WTC11 (cell line): ENCODE results near the gene PLAAT5.

Experiments used
- ESRRA ChIP-seq: sonication (generic); formaldehyde crosslinking; IDR thresholded peaks from 2 replicates; pipeline ENCODE4 v1.8.1; 2022; ENCODE audit warnings: mild to moderate bottlenecking, missing genetic modification reagents, borderline replicate concordance
- FOXK1 ChIP-seq: sonication (generic); formaldehyde crosslinking; IDR thresholded peaks from 2 replicates; pipeline ENCODE4 v1.8.0; 2022; ENCODE audit warnings: mild to moderate bottlenecking, moderate library complexity, missing genetic modification reagents
- HMGA2 ChIP-seq: fragments of 250-450 bp; sonication (Bioruptor Pico); IDR thresholded peaks from 2 replicates; pipeline ENCODE4 v1.4.0; 2021; ENCODE audit warnings: mild to moderate bottlenecking, moderate library complexity
- KAT7 ChIP-seq: sonication (generic); formaldehyde crosslinking; IDR thresholded peaks from 2 replicates; pipeline ENCODE4 v1.8.1; 2023; ENCODE audit warnings: missing genetic modification reagents, mild to moderate bottlenecking, borderline replicate concordance
- MXD4 ChIP-seq: fragments of 250-450 bp; sonication (Bioruptor Pico); IDR thresholded peaks from 2 replicates; pipeline ENCODE4 v1.8.0; 2021; ENCODE audit warnings: mild to moderate bottlenecking, moderate library complexity, borderline replicate concordance
- NFATC4 ChIP-seq: fragments of 250-450 bp; sonication (Bioruptor Pico); IDR thresholded peaks from 2 replicates; pipeline ENCODE4 v1.9.0; 2021; ENCODE audit warnings: mild to moderate bottlenecking
- SP1 ChIP-seq: sonication (generic); formaldehyde crosslinking; conservative IDR thresholded peaks from 2 replicates; pipeline ENCODE4 v1.8.1; 2022; ENCODE audit warnings: missing genetic modification reagents
- TEAD4 ChIP-seq: sonication (generic); formaldehyde crosslinking; IDR thresholded peaks from 2 replicates; pipeline ENCODE4 v1.8.0; 2022; ENCODE audit warnings: mild to moderate bottlenecking, missing genetic modification reagents
- ZBTB21 ChIP-seq: sonication (generic); formaldehyde crosslinking; IDR thresholded peaks from 2 replicates; pipeline ENCODE4 v1.8.1; 2023; ENCODE audit warnings: mild to moderate bottlenecking, missing genetic modification reagents, borderline replicate concordance
- TF ChIP-seq, protein P1 (sequence below): fragments of 200-600 bp; IDR thresholded peaks from 2 replicates; pipeline ENCODE4 v1.8.0; 2022; ENCODE audit warnings: antibody characterized with exemption
- TF ChIP-seq, protein P2 (sequence below): fragments of 250-450 bp; sonication (Bioruptor Pico); IDR thresholded peaks from 2 replicates; pipeline ENCODE4 v1.9.0; 2021; ENCODE audit warnings: moderate library complexity, mild to moderate bottlenecking, inconsistent platforms, borderline replicate concordance
- TF ChIP-seq, protein P3 (sequence below): sonication (generic); formaldehyde crosslinking; IDR thresholded peaks from 2 replicates; pipeline ENCODE4 v1.8.0; 2022; ENCODE audit warnings: mild to moderate bottlenecking, missing genetic modification reagents
- TF ChIP-seq, protein P4 (sequence below): sonication (generic); formaldehyde crosslinking; IDR thresholded peaks from 2 replicates; pipeline ENCODE4 v1.8.1; 2022; ENCODE audit warnings: mild to moderate bottlenecking, missing genetic modification reagents, moderate library complexity, borderline replicate concordance
- TF ChIP-seq, protein P5 (sequence below): sonication (generic); formaldehyde crosslinking; IDR thresholded peaks from 2 replicates; pipeline ENCODE4 v1.8.1; 2023; ENCODE audit warnings: mild to moderate bottlenecking, missing genetic modification reagents

DNA sequence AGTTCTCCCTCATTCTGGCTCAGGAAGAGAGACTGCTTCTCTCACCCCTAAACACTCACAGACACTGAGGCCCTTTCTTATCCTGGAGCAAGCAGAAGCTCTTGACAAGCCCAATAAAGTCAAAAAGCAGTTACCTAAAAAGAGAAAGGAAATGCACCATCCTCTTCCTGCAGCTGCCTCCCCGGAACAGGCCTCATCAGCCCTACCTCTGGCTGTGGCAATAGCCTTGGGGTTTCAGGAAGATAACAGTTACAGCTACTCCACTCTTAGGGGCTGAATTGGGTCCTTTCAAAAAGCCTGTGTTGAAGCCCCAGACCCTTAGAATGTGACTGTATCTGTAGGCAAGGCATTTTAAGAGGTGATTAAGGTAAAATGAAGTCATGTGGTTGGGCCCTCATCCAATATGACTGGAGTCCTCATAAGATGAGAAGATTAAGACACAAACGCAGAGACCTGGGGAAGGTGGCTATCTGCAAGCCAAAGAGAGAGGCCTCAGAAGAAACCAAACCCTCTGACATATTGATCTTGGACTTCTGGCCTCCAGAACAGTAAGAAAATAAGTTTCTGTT is 11.4 kb upstream of the PLAAT5 start:
- TF ChIP-seq, protein P1, sequence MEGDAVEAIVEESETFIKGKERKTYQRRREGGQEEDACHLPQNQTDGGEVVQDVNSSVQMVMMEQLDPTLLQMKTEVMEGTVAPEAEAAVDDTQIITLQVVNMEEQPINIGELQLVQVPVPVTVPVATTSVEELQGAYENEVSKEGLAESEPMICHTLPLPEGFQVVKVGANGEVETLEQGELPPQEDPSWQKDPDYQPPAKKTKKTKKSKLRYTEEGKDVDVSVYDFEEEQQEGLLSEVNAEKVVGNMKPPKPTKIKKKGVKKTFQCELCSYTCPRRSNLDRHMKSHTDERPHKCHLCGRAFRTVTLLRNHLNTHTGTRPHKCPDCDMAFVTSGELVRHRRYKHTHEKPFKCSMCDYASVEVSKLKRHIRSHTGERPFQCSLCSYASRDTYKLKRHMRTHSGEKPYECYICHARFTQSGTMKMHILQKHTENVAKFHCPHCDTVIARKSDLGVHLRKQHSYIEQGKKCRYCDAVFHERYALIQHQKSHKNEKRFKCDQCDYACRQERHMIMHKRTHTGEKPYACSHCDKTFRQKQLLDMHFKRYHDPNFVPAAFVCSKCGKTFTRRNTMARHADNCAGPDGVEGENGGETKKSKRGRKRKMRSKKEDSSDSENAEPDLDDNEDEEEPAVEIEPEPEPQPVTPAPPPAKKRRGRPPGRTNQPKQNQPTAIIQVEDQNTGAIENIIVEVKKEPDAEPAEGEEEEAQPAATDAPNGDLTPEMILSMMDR, result no peak
- TF ChIP-seq MXD4 (CRISPR knock-in tag) (no peak), TEAD4 (CRISPR knock-in tag) (no peak), SP1 (CRISPR knock-in tag) (no peak), ZBTB21 (no peak), HMGA2 (CRISPR knock-in tag) (no peak), ESRRA (CRISPR knock-in tag) (no peak), FOXK1 (no peak), KAT7 (CRISPR knock-in tag) (no peak), NFATC4 (CRISPR knock-in tag) (no peak)
- TF ChIP-seq, protein P2, sequence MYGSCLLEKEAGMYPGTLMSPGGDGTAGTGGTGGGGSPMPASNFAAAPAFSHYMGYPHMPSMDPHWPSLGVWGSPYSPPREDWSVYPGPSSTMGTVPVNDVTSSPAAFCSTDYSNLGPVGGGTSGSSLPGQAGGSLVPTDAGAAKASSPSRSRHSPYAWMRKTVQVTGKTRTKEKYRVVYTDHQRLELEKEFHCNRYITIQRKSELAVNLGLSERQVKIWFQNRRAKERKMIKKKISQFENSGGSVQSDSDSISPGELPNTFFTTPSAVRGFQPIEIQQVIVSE (CRISPR knock-in tag), result no peak
- TF ChIP-seq, protein P3, sequence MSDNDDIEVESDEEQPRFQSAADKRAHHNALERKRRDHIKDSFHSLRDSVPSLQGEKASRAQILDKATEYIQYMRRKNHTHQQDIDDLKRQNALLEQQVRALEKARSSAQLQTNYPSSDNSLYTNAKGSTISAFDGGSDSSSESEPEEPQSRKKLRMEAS (CRISPR knock-in tag), result no peak
- TF ChIP-seq, protein P4, sequence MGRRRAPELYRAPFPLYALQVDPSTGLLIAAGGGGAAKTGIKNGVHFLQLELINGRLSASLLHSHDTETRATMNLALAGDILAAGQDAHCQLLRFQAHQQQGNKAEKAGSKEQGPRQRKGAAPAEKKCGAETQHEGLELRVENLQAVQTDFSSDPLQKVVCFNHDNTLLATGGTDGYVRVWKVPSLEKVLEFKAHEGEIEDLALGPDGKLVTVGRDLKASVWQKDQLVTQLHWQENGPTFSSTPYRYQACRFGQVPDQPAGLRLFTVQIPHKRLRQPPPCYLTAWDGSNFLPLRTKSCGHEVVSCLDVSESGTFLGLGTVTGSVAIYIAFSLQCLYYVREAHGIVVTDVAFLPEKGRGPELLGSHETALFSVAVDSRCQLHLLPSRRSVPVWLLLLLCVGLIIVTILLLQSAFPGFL (CRISPR knock-in tag), result no peak
- TF ChIP-seq, protein P5, sequence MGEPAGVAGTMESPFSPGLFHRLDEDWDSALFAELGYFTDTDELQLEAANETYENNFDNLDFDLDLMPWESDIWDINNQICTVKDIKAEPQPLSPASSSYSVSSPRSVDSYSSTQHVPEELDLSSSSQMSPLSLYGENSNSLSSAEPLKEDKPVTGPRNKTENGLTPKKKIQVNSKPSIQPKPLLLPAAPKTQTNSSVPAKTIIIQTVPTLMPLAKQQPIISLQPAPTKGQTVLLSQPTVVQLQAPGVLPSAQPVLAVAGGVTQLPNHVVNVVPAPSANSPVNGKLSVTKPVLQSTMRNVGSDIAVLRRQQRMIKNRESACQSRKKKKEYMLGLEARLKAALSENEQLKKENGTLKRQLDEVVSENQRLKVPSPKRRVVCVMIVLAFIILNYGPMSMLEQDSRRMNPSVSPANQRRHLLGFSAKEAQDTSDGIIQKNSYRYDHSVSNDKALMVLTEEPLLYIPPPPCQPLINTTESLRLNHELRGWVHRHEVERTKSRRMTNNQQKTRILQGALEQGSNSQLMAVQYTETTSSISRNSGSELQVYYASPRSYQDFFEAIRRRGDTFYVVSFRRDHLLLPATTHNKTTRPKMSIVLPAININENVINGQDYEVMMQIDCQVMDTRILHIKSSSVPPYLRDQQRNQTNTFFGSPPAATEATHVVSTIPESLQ (CRISPR knock-in tag), result no peak
